Kidney (tissue), 14 donors: ENCODE measurements around the gene CLEC18B. TPM values are rescaled to one million over a fixed set of nuclear protein-coding genes. Genes with fewer than 3 reads are reported as not detected.

Source experiments
- DNase-seq, 5 donors: peaks; one replicate each; pipeline ENCODE4 v3.0.0-alpha.2; 2013 to 2020
- FAIRE-seq: peaks from 2 replicates; lab custom pipeline; 2012; peaks lifted over from hg19 to GRCh38; lab: Jason Lieb, UNC
- H3K27ac ChIP-seq, 2 donors: one replicate each; pipeline ENCODE4 v1.7.0; 2013; ENCODE audit warnings: low read depth in 2 of 2, low read length in 2 of 2, inconsistent platforms in 1 of 2
- H3K27me3 ChIP-seq: one replicate; pipeline ENCODE4 v1.7.1; 2013; ENCODE audit warnings: low read length, inconsistent platforms; ENCODE audit not compliant: control insufficient read depth, insufficient read depth
- H3K36me3 ChIP-seq, 3 donors: one replicate each; pipeline versions ENCODE4 v1.7.0 to v1.7.1; 2013; ENCODE audit warnings: low read length in 3 of 3, control low read depth in 1 of 3, inconsistent platforms in 1 of 3; ENCODE audit not compliant: insufficient read depth in 3 of 3, control insufficient read depth in 2 of 3
- H3K4me1 ChIP-seq, 3 donors: one replicate each; pipeline versions ENCODE4 v1.7.0 to v1.7.1; 2013; ENCODE audit warnings: low read length in 3 of 3, inconsistent platforms in 1 of 3, low read depth in 1 of 3; ENCODE audit not compliant: control insufficient read depth in 2 of 3, insufficient read depth in 2 of 3
- H3K4me3 ChIP-seq, 3 donors: one replicate each; pipeline versions ENCODE4 v1.7.0 to v1.8.1; 2013; ENCODE audit warnings: low read length in 3 of 3, control low read depth in 1 of 3, inconsistent platforms in 1 of 3
- H3K9ac ChIP-seq, 3 donors: one replicate each; pipeline versions ENCODE4 v1.7.0 to v1.7.1; 2013; ENCODE audit warnings: low read length in 3 of 3, control low read depth in 1 of 3, inconsistent platforms in 1 of 3
- H3K9me3 ChIP-seq, 3 donors: one replicate each; pipeline versions ENCODE4 v1.7.0 to v1.7.1; 2013; ENCODE audit warnings: low read length in 3 of 3, control low read depth in 1 of 3, inconsistent platforms in 1 of 3; ENCODE audit not compliant: control insufficient read depth in 2 of 3, insufficient read depth in 1 of 3
- CTCF ChIP-seq: IDR thresholded peaks from 3 replicates; pipeline ENCODE4 v1.5.1; 2012; ENCODE audit warnings: mild to moderate bottlenecking, moderate library complexity, borderline replicate concordance; ENCODE audit not compliant: insufficient read depth; ENCODE audit errors: extremely low read depth
- intact Hi-C: fragments of 100-400 bp; cut with DNase I; formaldehyde crosslinking; loops from one replicate; pipeline ENCODE4 v1.11.1; 2022
- polyA plus RNA-seq: library from polyadenylated mRNA; stranded (reverse); fragments of 350-450 nt; fragmentation: Illumina TruSeq; extraction: RNeasy Lipid Tissue Mini Kit (QIAGEN cat#74804); gene quantifications from one replicate; pipeline ENCODE4 v1.2.3, GENCODE V29; 2014; ENCODE audit warnings: low read depth, low replicate concordance; ENCODE audit not compliant: insufficient read depth
- total RNA-seq: library from RNA; stranded (reverse); fragmentation: NEBNext Ultra II Directional; extraction: Animal tissue kit (Norgen Biotek cat#: 25700); gene quantifications from one replicate; pipeline ENCODE4 v1.2.1, GENCODE V29; 2021
- donor health status: control.
- donor health status: control.
- donor health status: control.
- donor health status: control.
- donor health status: control.
- donor health status: DM: yes; HTN: yes; CAD: no.
- donor health status: Normal renal cell carcinoma (clear cell type).

The CLEC18B gene
- total and polyA plus RNA-seq, 2 donors from 2014 or later: 5.3 to 46.1 TPM

- Histone ChIP-seq H3K36me3 (peaks cover 17 to 62% (median 58%) of the 10 kb centered on the region in 3 donors), H3K4me3 (no peak overlapping the region), H3K9ac (no peak overlapping the region), H3K27ac (no peak overlapping the region), H3K27me3 (no peaks in the 10 kb centered on the region), H3K9me3 (no peaks in the 10 kb centered on the region), H3K4me1 (no peaks in the 10 kb centered on the region)
- TF ChIP-seq CTCF: no peak
- no peak for DNase-seq
- intact Hi-C loops: no loop called here
- FAIRE-seq: no peak
Measured at GRCh38 chr16:74463888-74464287, 42.6 kb upstream of the CLEC18B start.

GRCh38 chr16:74462361-74462760 is 41.1 kb upstream of the CLEC18B start:
- Histone ChIP-seq H3K4me3 (no peak overlapping the region), H3K9ac (no peak overlapping the region), H3K9me3 (no peaks in the 10 kb centered on the region), H3K4me1 (no peaks in the 10 kb centered on the region), H3K27ac (no peak overlapping the region), H3K27me3 (no peaks in the 10 kb centered on the region), H3K36me3 (peaks cover 15 to 63% (median 51%) of the 10 kb centered on the region in 3 donors)
- intact Hi-C loops: no loop called here
- no peak for FAIRE-seq
- no peak for DNase-seq
- TF ChIP-seq CTCF: no peak

GRCh38 chr16:74461826-74462225 is 40.5 kb upstream of the CLEC18B start:
- no peak overlapping the region for H3K27ac ChIP-seq
- intact Hi-C loops: no loop called here
- no peak overlapping the region for H3K4me3 ChIP-seq
- H3K36me3 ChIP-seq: peaks cover 15 to 59% (median 47%) of the 10 kb centered on the region in 3 donors
- H3K9me3 ChIP-seq: no peaks in the 10 kb centered on the region
- no peak for DNase-seq
- FAIRE-seq: no peak
- no peaks in the 10 kb centered on the region for H3K27me3 ChIP-seq
- H3K4me1 ChIP-seq: no peaks in the 10 kb centered on the region
- TF ChIP-seq CTCF: no peak
- H3K9ac ChIP-seq: no peak overlapping the region

- FAIRE-seq (no peak), DNase-seq (no peak)
- H3K27me3 ChIP-seq: no peaks in the 10 kb centered on the region
- no peak for TF ChIP-seq CTCF
- no peaks in the 10 kb centered on the region for H3K9me3 ChIP-seq
- no peak overlapping the region for H3K4me3 ChIP-seq
- H3K36me3 ChIP-seq: peaks cover 18 to 66% (median 49%) of the 10 kb centered on the region in 3 donors
- intact Hi-C loops: no loop called here
- no peaks in the 10 kb centered on the region for H3K4me1 ChIP-seq
- H3K27ac ChIP-seq: no peak overlapping the region
- no peak overlapping the region for H3K9ac ChIP-seq
Measured at GRCh38 chr16:74460542-74460941, 39.3 kb upstream of the CLEC18B start.
